HepG2 (cell line): Measurements from ENCODE around the gene QRFP. TPM values are rescaled to one million over a fixed set of nuclear protein-coding genes. Genes with fewer than 3 reads are reported as not detected.

Experiments
- ATAC-seq: fragments of 200-7000 bp; cut with Tn5 transposase; 3 replicates; pipeline ENCODE4 v1.9.1; 2020; ENCODE audit warnings: mild to moderate bottlenecking, moderate library complexity
- BruUV-seq: library from RNA; stranded (reverse); fragments of 400-500 nt; replicated peaks from 2 replicates; lab custom pipeline; 2021; lab: Mats Ljungman, UMichigan
- CTCF ChIA-PET: fragments of 300-600 bp; formaldehyde crosslinking; extraction: SDS; loops from one replicate; lab custom pipeline; 2021; ENCODE audit warnings: low total read pairs, inconsistent platforms, low intra/inter-chr PET ratio; lab: Yijun Ruan, JAX
- POLR2A ChIA-PET: fragments of 350-600 bp; sonication (Branson Sonifier 250); formaldehyde crosslinking; loops from one replicate; lab custom pipeline; 2020; ENCODE audit warnings: antibody characterized with exemption, inconsistent platforms; lab: Yijun Ruan, JAX
- DNase-seq: peaks from one replicate; pipeline ENCODE4 v3.0.0-alpha.2; 2015; ENCODE audit warnings: low spot score
- FAIRE-seq: peaks from 3 replicates; lab custom pipeline; 2011; peaks lifted over from hg19 to GRCh38; lab: Jason Lieb, UNC
- H2AFZ ChIP-seq: one replicate; pipeline ENCODE4 v1.6.1; 2011; ENCODE audit warnings: low read length, inconsistent platforms
- H3K27ac ChIP-seq: fragments of 300-600 bp; 3 replicates; pipeline ENCODE4 v1.8.0; 2011; ENCODE audit warnings: mixed run types, mild to moderate bottlenecking, mixed read lengths, low read length, inconsistent platforms; ENCODE audit not compliant: insufficient read depth; ENCODE audit errors: extremely low read length
- H3K27me3 ChIP-seq, 2 experiments: fragments of 200-600 bp in 1 of 2; 2 replicates in 1 of 2; 3 replicates in 1 of 2; pipeline versions ENCODE4 v1.6.0 to v1.8.0; 2011; ENCODE audit warnings: low read length in 2 of 2, mild to moderate bottlenecking in 2 of 2, moderate library complexity in 2 of 2, inconsistent platforms in 1 of 2; ENCODE audit not compliant: insufficient read depth in 2 of 2, control insufficient read depth in 1 of 2
- H3K36me3 ChIP-seq, 2 experiments: fragments of 200-600 bp in 1 of 2; replicated peaks in 1 of 2; 2 replicates in 1 of 2; 3 replicates in 1 of 2; pipeline versions ENCODE4 v1.5.1 to v1.8.0; 2011; ENCODE audit warnings: low read length in 2 of 2, inconsistent platforms in 1 of 2; ENCODE audit not compliant: insufficient read depth in 2 of 2, control insufficient read depth in 1 of 2
- H3K4me1 ChIP-seq: 2 replicates; pipeline ENCODE4 v1.5.1; 2012; ENCODE audit warnings: low read length, inconsistent platforms; ENCODE audit not compliant: insufficient read depth
- H3K4me2 ChIP-seq: 2 replicates; pipeline ENCODE4 v1.6.0; 2011; ENCODE audit warnings: low read depth, low read length, inconsistent platforms
- H3K4me3 ChIP-seq, 3 experiments: fragments of 200-600 bp in 1 of 3; sonication (generic), shearing (Covaris generic) in 1 of 3; replicated peaks in 1 of 3; 2 replicates each; pipeline ENCODE4 v1.5.1; 2011 to 2016; ENCODE audit warnings: low read length in 3 of 3, inconsistent platforms in 2 of 3, low read depth in 2 of 3, mild to moderate bottlenecking in 2 of 3, control low read depth in 1 of 3, mixed read lengths in 1 of 3; ENCODE audit not compliant: insufficient read depth in 1 of 3
- H3K79me2 ChIP-seq: one replicate; pipeline ENCODE4 v1.6.1; 2011; ENCODE audit warnings: low read length, inconsistent platforms; ENCODE audit not compliant: insufficient read depth
- H3K9ac ChIP-seq: 2 replicates; pipeline ENCODE4 v1.6.0; 2011; ENCODE audit warnings: mild to moderate bottlenecking, low read depth, low read length, inconsistent platforms; ENCODE audit not compliant: insufficient read depth
- H3K9me3 ChIP-seq: 2 replicates; pipeline ENCODE4 v1.5.1; 2012; ENCODE audit warnings: mild to moderate bottlenecking, low read length
- H4K20me1 ChIP-seq: 2 replicates; pipeline ENCODE4 v1.6.0; 2011; ENCODE audit warnings: inconsistent platforms, mild to moderate bottlenecking, low read length, moderate library complexity; ENCODE audit not compliant: insufficient read depth
- CEBPG ChIP-seq: IDR thresholded peaks from 2 replicates; pipeline ENCODE4 v1.6.1; 2016
- FOXO1 ChIP-seq: sonication (generic); formaldehyde crosslinking; IDR thresholded peaks from 2 replicates; pipeline ENCODE4 v1.4.0; 2020; ENCODE audit warnings: missing genetic modification reagents
- GPN1 ChIP-seq: sonication (generic); formaldehyde crosslinking; IDR thresholded peaks from 2 replicates; pipeline ENCODE4 v1.5.1; 2020; ENCODE audit warnings: missing genetic modification reagents, borderline replicate concordance
- NCOA1 ChIP-seq: sonication (generic); formaldehyde crosslinking; IDR thresholded peaks from 2 replicates; pipeline ENCODE4 v1.9.0; 2021; ENCODE audit warnings: missing genetic modification reagents
- REPIN1 ChIP-seq: sonication (generic); formaldehyde crosslinking; IDR thresholded peaks from 2 replicates; pipeline ENCODE4 v1.8.0; 2022; ENCODE audit warnings: missing genetic modification reagents, low read depth, mild to moderate bottlenecking, borderline replicate concordance
- SALL2 ChIP-seq: sonication (generic); formaldehyde crosslinking; IDR thresholded peaks from 2 replicates; pipeline ENCODE4 v1.8.1; 2023; ENCODE audit warnings: mild to moderate bottlenecking, missing genetic modification reagents, inconsistent platforms
- THYN1 ChIP-seq: sonication (generic); formaldehyde crosslinking; IDR thresholded peaks from 2 replicates; pipeline ENCODE4 v1.8.1; 2023; ENCODE audit warnings: low read depth, mild to moderate bottlenecking, moderate library complexity, missing genetic modification reagents, borderline replicate concordance
- TMF1 ChIP-seq: sonication (generic); formaldehyde crosslinking; IDR thresholded peaks from 2 replicates; pipeline ENCODE4 v1.8.1; 2022; ENCODE audit warnings: low read depth, missing genetic modification reagents
- ZNF468 ChIP-seq: sonication (generic); formaldehyde crosslinking; IDR thresholded peaks from 2 replicates; pipeline ENCODE4 v1.8.0; 2022; ENCODE audit warnings: mild to moderate bottlenecking, moderate library complexity, missing genetic modification reagents
- ZNF549 ChIP-seq: sonication (generic); formaldehyde crosslinking; IDR thresholded peaks from 2 replicates; pipeline ENCODE4 v1.5.0; 2020; ENCODE audit warnings: missing genetic modification reagents
- WGBS: methylation state at CpG from one replicate; pipeline ENCODE4 v1.1.6; 2017; ENCODE audit warnings: low lambda C conversion rate; 5-methylcytosine and 5-hydroxymethylcytosine counted together
- in situ Hi-C: cut with HindIII; loops from 2 replicates; pipeline ENCODE4 v1.10.0; 2017; ENCODE audit warnings: low pct_unique_long_range_greater_than_20kb; ENCODE audit not compliant: extremely low pct_ligation_motif_present
- intact Hi-C: fragments of 100-400 bp; cut with micrococcal nuclease; formaldehyde crosslinking; loops from one replicate; pipeline ENCODE4 v1.10.0; 2022; ENCODE audit not compliant: unreplicated experiment
- polyA plus RNA-seq, 8 experiments: library from polyadenylated mRNA; depleted of rRNA in 3 of 8; stranded (reverse) in 7 of 8; unstranded in 1 of 8; fragments of >200 nt; fragmentation: Illumina TruSeq in 4 of 8; extraction: Trizol in 4 of 8; gene quantifications; 2 replicates each; pipeline versions ENCODE4 v1.2.1 to v1.2.3, GENCODE V29; 2011 to 2016; ENCODE audit warnings: low read depth in 4 of 8, missing spikeins in 1 of 8, mixed read lengths in 1 of 8; ENCODE audit not compliant: insufficient read depth in 1 of 8
- total RNA-seq, 5 experiments: library from RNA; depleted of rRNA; stranded (reverse); fragments of >200 nt; fragmentation: Illumina TruSeq; extraction: Trizol; gene quantifications; 2 replicates each; pipeline ENCODE4 v1.2.3, GENCODE V29; 2016; ENCODE audit warnings: low read depth in 1 of 5
- TF ChIP-seq, protein P1 (sequence below): sonication (generic); formaldehyde crosslinking; IDR thresholded peaks from 2 replicates; pipeline ENCODE4 v1.9.0; 2022; ENCODE audit warnings: missing genetic modification reagents, mild to moderate bottlenecking, borderline replicate concordance
- TF ChIP-seq, protein P2 (sequence below): sonication (generic); formaldehyde crosslinking; IDR thresholded peaks from 2 replicates; pipeline ENCODE4 v1.4.0; 2020; ENCODE audit warnings: missing genetic modification reagents, mild to moderate bottlenecking, borderline replicate concordance

The QRFP gene
- total and polyA plus RNA-seq, 2 of the 13 experiments (the other 11 are each of a cell fraction or from before 2014, with no cell fraction given): not detected

DNA sequence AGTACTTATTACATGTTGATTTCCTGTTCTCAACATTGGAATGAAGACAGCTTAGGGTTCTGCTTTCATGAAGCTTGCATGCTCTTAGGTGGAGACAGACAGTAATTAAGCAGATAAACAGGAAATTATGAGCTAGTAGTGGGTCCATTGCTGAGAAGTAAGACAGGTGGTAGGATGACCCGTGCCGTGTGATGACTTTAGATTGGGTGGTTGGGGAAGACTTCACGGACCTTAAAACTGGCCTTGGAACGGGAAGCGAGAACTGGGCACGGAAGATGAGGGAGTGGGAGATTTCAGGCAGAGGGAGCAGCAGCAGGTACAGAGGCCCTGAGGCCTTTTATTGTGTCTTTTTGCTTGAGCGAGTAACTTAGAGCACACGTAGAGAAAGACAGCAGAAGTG lies 34.4 kb downstream of the QRFP start:
- BruUV-seq: no TSS peak
- H3K27me3 ChIP-seq: no peaks in the 10 kb centered on the region
- H3K9ac ChIP-seq: no peak overlapping the region
- ChIA-PET POLR2A (no interaction called here), CTCF (no interaction called here)
- H2AFZ ChIP-seq: no peak overlapping the region
- intact Hi-C loops (no loop called here), in situ Hi-C loops (loop anchor here (5.0 kb wide), 2 partner anchors 90 to 150 kb away; no protein-coding TSS in a partner anchor)
- no peak overlapping the region for H3K4me3 ChIP-seq
- H3K4me2 ChIP-seq: no peak overlapping the region
- peaks cover 6% of the 10 kb centered on the region for H3K4me1 ChIP-seq
- H3K27ac ChIP-seq: no peak overlapping the region
- H3K9me3 ChIP-seq: no peaks in the 10 kb centered on the region
- FAIRE-seq (no peak), ATAC-seq (no peak), DNase-seq (no peak)
- TF ChIP-seq, protein P1, sequence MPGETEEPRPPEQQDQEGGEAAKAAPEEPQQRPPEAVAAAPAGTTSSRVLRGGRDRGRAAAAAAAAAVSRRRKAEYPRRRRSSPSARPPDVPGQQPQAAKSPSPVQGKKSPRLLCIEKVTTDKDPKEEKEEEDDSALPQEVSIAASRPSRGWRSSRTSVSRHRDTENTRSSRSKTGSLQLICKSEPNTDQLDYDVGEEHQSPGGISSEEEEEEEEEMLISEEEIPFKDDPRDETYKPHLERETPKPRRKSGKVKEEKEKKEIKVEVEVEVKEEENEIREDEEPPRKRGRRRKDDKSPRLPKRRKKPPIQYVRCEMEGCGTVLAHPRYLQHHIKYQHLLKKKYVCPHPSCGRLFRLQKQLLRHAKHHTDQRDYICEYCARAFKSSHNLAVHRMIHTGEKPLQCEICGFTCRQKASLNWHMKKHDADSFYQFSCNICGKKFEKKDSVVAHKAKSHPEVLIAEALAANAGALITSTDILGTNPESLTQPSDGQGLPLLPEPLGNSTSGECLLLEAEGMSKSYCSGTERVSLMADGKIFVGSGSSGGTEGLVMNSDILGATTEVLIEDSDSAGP (CRISPR knock-in tag): no peak
- no peak for TF ChIP-seq NCOA1 (CRISPR knock-in tag)
- no peaks in the 10 kb centered on the region for H3K79me2 ChIP-seq
- H3K36me3 ChIP-seq: peaks cover 19 to 68% of the 10 kb centered on the region in 2 experiments
- over 99% methylated on average over 8 of the region's 8 CpGs for WGBS
- peaks cover 16% of the 10 kb centered on the region for H4K20me1 ChIP-seq

DNA sequence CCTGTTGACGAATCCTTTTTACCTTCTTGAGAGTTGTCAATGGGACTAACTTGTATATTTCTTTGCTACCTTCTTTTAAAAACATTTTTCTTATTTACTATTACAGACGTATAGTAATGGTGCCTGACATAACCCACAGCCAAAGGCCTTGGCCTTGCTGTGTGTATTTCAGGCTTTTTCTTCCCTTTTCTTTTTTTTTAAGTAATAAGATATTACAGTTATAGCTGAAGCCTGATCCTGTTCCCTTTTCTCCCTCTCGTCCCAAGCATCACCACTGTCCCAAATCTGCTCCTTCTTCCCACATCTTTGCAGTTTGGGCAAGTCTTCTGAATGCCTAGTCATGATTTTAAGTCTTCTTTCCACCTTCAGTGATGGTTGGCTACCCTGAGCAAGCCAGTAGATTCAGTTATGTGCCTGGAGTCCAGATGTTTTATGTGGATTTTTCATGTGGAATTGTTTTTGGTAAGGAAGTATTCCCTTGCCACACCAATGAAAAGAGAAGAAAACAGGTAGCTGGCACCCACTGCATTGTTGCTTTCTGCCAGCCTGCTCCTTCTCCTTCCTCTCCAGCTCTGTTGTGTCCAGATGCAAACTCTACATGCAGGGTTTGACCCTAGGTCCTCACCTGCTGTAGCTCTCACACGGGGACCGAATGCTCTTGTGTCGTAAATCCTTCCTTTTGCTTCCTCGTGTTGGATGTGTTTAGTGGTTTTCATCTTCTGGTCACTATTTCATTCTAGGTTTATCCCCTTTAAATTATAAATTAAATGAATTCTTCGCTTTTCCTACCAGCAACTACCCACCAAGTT lies 35.0 kb downstream of the QRFP start:
- CTCF ChIA-PET: no interaction called here
- no peak for ATAC-seq
- in situ Hi-C loops: loop anchor here (5.0 kb wide), 2 partner anchors 89 to 149 kb away; no protein-coding TSS in a partner anchor
- TF ChIP-seq SALL2 (CRISPR knock-in tag): no peak
- TF ChIP-seq GPN1 (CRISPR knock-in tag): no peak
- no peak for TF ChIP-seq TMF1
- TF ChIP-seq REPIN1 (CRISPR knock-in tag): no peak
- TF ChIP-seq THYN1 (CRISPR knock-in tag): no peak
- TF ChIP-seq ZNF549 (CRISPR knock-in tag): no peak
- TF ChIP-seq ZNF468 (CRISPR knock-in tag): no peak
- TF ChIP-seq FOXO1: no peak
- TF ChIP-seq, protein P2, sequence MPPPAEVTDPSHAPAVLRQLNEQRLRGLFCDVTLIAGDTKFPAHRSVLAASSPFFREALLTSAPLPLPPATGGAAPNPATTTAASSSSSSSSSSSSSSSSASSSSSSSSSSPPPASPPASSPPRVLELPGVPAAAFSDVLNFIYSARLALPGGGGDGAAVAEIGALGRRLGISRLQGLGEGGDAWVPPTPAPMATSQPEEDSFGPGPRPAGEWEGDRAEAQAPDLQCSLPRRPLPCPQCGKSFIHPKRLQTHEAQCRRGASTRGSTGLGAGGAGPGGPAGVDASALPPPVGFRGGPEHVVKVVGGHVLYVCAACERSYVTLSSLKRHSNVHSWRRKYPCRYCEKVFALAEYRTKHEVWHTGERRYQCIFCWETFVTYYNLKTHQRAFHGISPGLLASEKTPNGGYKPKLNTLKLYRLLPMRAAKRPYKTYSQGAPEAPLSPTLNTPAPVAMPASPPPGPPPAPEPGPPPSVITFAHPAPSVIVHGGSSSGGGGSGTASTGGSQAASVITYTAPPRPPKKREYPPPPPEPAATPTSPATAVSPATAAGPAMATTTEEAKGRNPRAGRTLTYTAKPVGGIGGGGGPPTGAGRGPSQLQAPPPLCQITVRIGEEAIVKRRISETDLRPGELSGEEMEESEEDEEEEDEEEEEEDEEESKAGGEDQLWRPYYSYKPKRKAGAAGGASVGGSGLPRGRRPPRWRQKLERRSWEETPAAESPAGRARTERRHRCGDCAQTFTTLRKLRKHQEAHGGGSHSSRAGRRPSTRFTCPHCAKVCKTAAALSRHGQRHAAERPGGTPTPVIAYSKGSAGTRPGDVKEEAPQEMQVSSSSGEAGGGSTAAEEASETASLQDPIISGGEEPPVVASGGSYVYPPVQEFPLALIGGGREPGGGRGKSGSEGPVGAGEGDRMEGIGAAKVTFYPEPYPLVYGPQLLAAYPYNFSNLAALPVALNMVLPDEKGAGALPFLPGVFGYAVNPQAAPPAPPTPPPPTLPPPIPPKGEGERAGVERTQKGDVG: no peak
- no peak for TF ChIP-seq CEBPG (CRISPR knock-in tag)

More for the DNA sequence above, 35.0 kb downstream of the QRFP start:
- no TSS peak for BruUV-seq
- 96% methylated on average over 8 of the region's 8 CpGs for WGBS
- H3K27me3 ChIP-seq: no peaks in the 10 kb centered on the region
- no peak overlapping the region for H3K4me3 ChIP-seq
- H3K4me1 ChIP-seq: peaks cover 6% of the 10 kb centered on the region
- no peaks in the 10 kb centered on the region for H3K79me2 ChIP-seq
- no peak overlapping the region for H3K4me2 ChIP-seq
- peaks cover 10% of the 10 kb centered on the region for H4K20me1 ChIP-seq
- no peaks in the 10 kb centered on the region for H3K9me3 ChIP-seq
- POLR2A ChIA-PET: no interaction called here
- H2AFZ ChIP-seq: no peak overlapping the region
- H3K36me3 ChIP-seq: peaks cover 21 to 71% of the 10 kb centered on the region in 2 experiments
- FAIRE-seq: no peak
- intact Hi-C loops: no loop called here
- H3K9ac ChIP-seq: no peak overlapping the region
- DNase-seq: no peak
- no peak overlapping the region for H3K27ac ChIP-seq
